ENCODE data around the gene SMYD3. TPM values are rescaled to one million over a fixed set of nuclear protein-coding genes. Genes with fewer than 3 reads are reported as not detected.

Gene SMYD3
- total RNA-seq (10 to 100 TPM; 18.7 to 33.1 (median 23.5) TPM), polyA plus RNA-seq (10 to 100 TPM; 12.5 to 15.9 (median 15.0) TPM)
- long read RNA-seq, donor 1, transcript SMYD3-201 (7 exons, 1,863 nt) = major isoform, 6 of 8 reads
- long read RNA-seq, donor 1, partial matches to known transcripts = 0 of 8 reads
- long read RNA-seq, donor 1, other reads (novel, unspliced or antisense) = 0 of 8 reads
- long read RNA-seq, donor 2, partial matches to known transcripts = 0 of 4 reads
- long read RNA-seq, donor 2, other reads (novel, unspliced or antisense) = 0 of 4 reads

DNA sequence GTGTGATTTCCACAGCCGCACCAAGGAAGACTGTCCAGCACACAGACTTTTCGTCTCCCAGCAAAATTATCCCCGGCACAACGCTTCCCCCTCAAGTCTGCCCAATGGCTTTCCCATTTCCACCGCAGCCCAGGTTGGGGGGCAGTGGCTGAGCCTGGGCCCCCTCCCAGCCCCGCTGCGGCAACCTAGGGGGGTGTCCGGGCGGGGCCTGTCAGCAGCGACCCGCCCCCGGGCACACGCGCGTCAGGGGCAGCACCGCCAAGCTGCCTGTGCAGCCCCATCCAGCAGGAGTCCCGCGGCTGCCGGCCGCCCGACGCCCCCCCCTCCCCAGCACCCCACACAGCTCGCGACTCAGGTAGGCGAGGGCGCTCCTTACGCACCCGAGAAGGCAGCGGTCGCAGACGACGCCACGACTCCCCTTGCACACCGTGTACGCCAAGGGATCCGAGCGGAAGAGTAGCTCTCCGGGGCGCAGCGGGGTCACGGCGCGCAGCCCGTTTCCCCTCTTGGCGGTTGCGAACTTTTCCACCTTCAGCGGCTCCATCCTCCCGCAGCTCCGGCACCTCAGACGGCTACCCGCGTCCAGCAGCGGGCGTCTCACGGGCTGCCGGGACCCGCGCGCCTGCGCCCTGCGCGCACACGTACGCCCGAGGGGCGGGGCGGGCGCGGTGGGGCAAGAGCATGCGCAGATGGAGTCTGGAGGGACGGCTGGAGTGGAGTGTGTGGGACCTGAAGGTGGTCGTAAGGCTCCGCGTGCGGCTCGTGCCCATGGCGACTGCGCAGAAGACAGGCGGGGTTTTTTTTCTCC is at the start of gene SMYD3:
SMYD3 (minus strand) TSS at position 606 of the 808 bp plus-strand sequence.
- DNase-seq = peak; percentile 94
- no peak for TF ChIP-seq POLR2A (IDR thresholded peaks at IDR 0.05)
- TF ChIP-seq, protein P1, sequence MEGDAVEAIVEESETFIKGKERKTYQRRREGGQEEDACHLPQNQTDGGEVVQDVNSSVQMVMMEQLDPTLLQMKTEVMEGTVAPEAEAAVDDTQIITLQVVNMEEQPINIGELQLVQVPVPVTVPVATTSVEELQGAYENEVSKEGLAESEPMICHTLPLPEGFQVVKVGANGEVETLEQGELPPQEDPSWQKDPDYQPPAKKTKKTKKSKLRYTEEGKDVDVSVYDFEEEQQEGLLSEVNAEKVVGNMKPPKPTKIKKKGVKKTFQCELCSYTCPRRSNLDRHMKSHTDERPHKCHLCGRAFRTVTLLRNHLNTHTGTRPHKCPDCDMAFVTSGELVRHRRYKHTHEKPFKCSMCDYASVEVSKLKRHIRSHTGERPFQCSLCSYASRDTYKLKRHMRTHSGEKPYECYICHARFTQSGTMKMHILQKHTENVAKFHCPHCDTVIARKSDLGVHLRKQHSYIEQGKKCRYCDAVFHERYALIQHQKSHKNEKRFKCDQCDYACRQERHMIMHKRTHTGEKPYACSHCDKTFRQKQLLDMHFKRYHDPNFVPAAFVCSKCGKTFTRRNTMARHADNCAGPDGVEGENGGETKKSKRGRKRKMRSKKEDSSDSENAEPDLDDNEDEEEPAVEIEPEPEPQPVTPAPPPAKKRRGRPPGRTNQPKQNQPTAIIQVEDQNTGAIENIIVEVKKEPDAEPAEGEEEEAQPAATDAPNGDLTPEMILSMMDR (IDR thresholded peaks at IDR 0.05 in 8 of 11, conservative IDR thresholded peaks at IDR 0.05 in 3 of 11) = peak in 4 of 11 experiments; percentile 14 to 27 (median 25)
- TF ChIP-seq POLR2AphosphoS5 (IDR thresholded peaks at IDR 0.05) = peak; percentile 84 to 90 (median 86)
- Histone ChIP-seq H3K9me3 (no peaks in the 10 kb centered on the region), H3K27me3 (replicated peaks in 1 of 7) (no peaks in the 10 kb centered on the region), H3K36me3 (no peaks in the 10 kb centered on the region), H3K4me1 (peaks cover 4 to 21% (median 15%) of the 10 kb centered on the region in 6 donors), H3K27ac (peak within 1 kb of the TSS in 7 of 8 donors; percentile 36 to 79 (median 68)), H3K4me3 (peak within 1 kb of the TSS; percentile 59 to 96 (median 93))
- intact Hi-C loops (cut with DNase I; ENCODE audit: low total_unique reads) = loop anchor here (10.0 kb wide), 1 partner anchor 248 kb away; no protein-coding TSS in a partner anchor
- 0 to 1% (median 0%) methylated on average over 40 to 79 of the region's 79 CpGs for WGBS, 5 donors

DNA sequence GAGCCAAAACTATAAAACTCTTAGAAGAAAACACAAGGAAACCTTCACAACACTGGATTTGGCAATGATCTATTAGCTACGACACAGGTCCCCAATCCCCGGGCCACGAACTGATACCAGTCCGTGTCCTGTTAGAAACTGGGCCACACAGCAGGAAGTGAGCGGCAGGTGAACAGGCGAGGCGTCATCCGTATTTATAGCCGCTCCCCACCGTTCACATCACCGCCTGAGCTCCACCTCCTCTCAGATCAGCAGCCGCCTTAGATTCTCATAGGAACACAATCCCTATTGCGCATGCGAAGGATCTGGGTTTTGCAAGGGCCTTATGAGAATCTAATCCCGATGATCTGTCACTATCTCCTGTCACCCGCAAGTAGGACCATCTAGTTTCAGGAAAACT is 47.1 kb upstream of the SMYD3 start:
- intact Hi-C loops (cut with DNase I; ENCODE audit: low total_unique reads) = no loop called here
- H3K9me3 ChIP-seq = no peaks in the 10 kb centered on the region
- no peak for TF ChIP-seq POLR2AphosphoS5 (IDR thresholded peaks at IDR 0.05)
- TF ChIP-seq, protein P1 (IDR thresholded peaks at IDR 0.05 in 8 of 11, conservative IDR thresholded peaks at IDR 0.05 in 3 of 11) = no peak
- TF ChIP-seq POLR2A (IDR thresholded peaks at IDR 0.05) = no peak
- no peaks in the 10 kb centered on the region for H3K27me3 ChIP-seq (replicated peaks in 1 of 7)
- H3K4me3 ChIP-seq = no peak overlapping the region
- peaks cover 0 to 3% (median 0%) of the 10 kb centered on the region in 6 donors for H3K4me1 ChIP-seq
- no peak for DNase-seq
- WGBS, 5 donors = 91 to 98% (median 96%) methylated on average over 16 of the region's 16 CpGs
- H3K27ac ChIP-seq = no peak overlapping the region
- H3K36me3 ChIP-seq = peaks cover 3 to 100% (median 79%) of the 10 kb centered on the region in 6 donors

DNA sequence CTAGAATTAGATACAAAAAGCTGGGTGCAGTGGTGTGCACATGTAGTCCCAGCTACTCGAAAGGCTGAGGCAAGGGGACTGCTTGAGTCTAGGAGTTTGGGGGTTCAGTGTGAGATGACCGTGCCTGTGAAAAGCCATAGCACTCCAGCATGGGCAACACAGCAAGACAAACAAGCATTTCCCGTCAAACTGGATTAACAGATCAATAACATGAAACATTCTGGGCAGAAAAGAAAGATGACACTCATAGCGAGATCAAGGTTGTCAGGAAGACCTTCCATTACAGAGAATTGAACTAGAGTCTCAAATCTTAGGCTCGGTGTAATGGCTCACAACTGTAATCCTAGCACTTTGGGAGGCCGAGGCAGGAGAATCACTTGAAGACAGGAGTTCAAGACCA is 45.0 kb upstream of the SMYD3 start:
- DNase-seq = no peak
- Histone ChIP-seq H3K27ac (no peak overlapping the region), H3K4me3 (no peak overlapping the region), H3K36me3 (peaks cover 0 to 100% (median 89%) of the 10 kb centered on the region in 6 donors), H3K4me1 (no peaks in the 10 kb centered on the region), H3K27me3 (replicated peaks in 1 of 7) (no peaks in the 10 kb centered on the region), H3K9me3 (no peaks in the 10 kb centered on the region)
- TF ChIP-seq POLR2AphosphoS5 (IDR thresholded peaks at IDR 0.05) (no peak), POLR2A (IDR thresholded peaks at IDR 0.05) (no peak)
- TF ChIP-seq, protein P1 (IDR thresholded peaks at IDR 0.05 in 8 of 11, conservative IDR thresholded peaks at IDR 0.05 in 3 of 11) = no peak
- intact Hi-C loops (cut with DNase I; ENCODE audit: low total_unique reads) = no loop called here
- 88 to 96% (median 93%) methylated on average over 6 of the region's 6 CpGs for WGBS, 5 donors

DNA sequence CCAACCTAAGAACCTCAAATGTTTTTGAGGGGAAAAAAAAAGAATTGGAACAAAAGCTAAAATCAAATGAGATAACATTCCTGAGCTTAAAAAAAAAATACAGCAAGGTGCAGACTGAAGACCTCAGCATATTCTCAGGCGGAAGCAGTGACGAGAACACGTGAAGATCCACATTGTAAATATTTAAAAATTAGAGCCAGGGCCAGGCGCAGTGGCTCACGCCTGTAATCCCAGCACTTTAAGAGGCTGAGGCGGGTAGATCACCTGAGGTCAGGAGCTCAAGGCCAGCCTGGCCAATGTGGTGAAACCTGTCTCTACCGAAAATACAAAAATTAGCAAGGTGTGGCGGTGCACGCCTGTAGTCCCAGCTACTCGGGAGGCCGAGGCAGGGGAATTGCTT is 43.3 kb upstream of the SMYD3 start:
- intact Hi-C loops (cut with DNase I; ENCODE audit: low total_unique reads) = no loop called here
- 66 to 71% (median 70%) methylated on average over 11 of the region's 11 CpGs for WGBS, 5 donors
- H3K36me3 ChIP-seq = peaks cover 0 to 100% (median 77%) of the 10 kb centered on the region in 6 donors

More for the DNA sequence above, 43.3 kb upstream of the SMYD3 start:
- H3K4me3 ChIP-seq = no peak overlapping the region
- DNase-seq = no peak
- H3K27me3 ChIP-seq (replicated peaks in 1 of 7) = no peaks in the 10 kb centered on the region
- H3K27ac ChIP-seq = no peak overlapping the region
- TF ChIP-seq, protein P1 (IDR thresholded peaks at IDR 0.05 in 8 of 11, conservative IDR thresholded peaks at IDR 0.05 in 3 of 11) = no peak
- TF ChIP-seq POLR2AphosphoS5 (IDR thresholded peaks at IDR 0.05) = no peak
- TF ChIP-seq POLR2A (IDR thresholded peaks at IDR 0.05) = no peak
- H3K9me3 ChIP-seq = no peaks in the 10 kb centered on the region
- H3K4me1 ChIP-seq = no peaks in the 10 kb centered on the region

All from spleen (tissue), 13 donors.